NCI-H2227 treated with DMSO at 0.1 percent for 48 hours (cell line): ENCODE measurements around the gene KCNC3.
"Not testable (repeated sequence)": the region's sequence is repeated elsewhere in the genome, so short reads cannot be mapped to it uniquely, and the experiment has no call there.

Experiments used
- DNase-seq: peaks from one replicate; lab custom pipeline; 2025; lab: John Stamatoyannopoulos, UW

Gene KCNC3

DNA sequence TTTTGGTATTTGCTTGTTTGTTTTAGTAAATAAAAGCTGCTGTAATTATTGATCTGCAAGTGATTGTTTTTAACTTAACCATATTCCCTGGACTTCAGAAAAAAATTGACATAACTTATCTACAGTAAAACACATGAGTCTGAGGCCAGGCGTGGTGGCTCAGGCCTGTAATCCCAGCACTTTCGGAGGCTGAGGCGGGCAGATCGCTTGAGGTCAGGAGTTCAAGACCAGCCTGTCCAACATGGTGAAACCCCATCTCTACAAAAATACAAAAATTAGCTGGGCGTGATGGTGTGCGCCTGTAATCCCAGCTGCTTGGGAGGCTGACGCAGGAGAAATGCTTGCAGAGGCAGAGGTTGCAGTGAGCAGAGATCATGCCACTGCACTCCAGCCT lies 24.3 kb upstream of the KCNC3 start:
- not testable (repeated sequence) for DNase-seq

DNA sequence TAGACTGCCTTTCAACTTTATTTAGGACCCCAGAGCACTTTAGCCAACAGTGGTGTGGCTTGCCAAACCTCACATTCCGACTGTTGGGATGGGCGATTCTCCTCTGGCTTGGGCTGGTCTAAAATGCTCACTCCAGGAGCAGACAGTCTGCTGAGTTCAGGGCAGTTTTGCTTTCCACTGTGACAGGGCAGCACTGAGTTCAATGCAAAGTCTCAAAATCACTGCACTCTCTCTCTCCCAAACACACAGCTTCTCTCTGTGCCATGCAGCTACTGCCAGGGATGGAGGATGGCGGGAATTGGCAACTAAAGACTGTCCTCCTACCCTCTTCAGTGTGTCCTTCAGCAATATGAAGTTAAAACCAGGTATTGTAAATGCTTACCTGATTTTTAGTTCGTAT lies 23.1 kb upstream of the KCNC3 start:
- no peak for DNase-seq

DNA sequence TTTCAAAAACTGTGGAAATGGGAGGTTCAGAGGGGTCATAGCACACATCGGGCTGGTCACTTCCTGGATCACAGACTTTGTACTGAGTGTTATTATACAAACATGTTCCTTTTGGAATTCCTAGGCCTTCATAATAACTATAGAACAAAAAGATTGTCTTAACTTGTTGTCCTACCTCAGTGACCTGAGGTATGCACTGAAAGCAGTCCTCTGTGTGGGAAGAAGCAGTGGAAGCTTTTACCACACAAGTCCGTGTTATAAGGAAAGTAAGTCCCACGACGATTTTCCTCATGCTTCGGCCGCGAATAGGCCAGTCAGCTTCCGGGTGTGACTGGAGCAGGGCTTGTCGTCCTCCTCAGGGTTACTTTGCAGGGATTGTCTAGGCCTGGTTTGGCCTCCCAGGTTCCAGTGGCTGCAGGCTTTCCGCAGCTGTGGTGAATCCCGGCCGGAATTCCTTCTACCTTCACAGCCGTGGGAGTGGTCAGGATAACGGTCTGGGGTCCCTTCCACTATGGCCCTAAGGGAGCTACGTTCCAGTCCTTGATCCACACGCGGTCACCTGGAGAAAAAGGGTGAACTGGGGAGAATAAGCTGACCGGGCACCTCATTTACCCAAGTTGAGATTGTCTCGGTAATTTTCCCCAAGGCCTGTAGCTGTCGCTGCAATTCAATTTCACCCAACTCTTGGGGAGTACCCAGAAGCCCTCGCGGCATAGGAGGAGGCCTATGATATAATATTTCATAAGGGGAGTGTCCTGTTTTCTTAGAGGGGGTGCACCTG lies 20.3 kb upstream of the KCNC3 start:
- no peak for DNase-seq

DNA sequence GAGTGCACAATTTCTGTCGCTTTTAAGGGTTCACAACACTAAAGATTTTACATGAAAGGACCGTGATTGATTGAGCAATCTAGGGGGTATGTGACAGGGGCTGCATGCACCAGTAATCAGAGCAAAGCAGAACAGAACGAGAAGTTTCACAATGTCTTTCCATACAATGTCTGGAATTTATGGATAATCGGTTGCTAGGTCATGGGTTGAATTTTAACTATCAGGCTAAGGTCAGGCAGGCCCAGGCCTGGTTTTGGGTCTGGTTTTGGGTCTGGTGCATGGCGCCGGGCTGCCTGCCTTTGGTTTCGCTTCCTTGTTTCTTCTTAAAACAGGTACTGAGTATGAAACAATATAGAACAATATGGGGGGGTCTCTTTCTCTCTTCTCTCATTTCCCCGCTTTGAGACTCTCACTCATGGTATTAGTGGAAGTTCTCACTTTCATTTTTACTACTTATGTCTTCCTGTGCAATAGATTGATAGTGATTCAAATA lies 18.0 kb upstream of the KCNC3 start:
- not testable (repeated sequence) for DNase-seq

DNA sequence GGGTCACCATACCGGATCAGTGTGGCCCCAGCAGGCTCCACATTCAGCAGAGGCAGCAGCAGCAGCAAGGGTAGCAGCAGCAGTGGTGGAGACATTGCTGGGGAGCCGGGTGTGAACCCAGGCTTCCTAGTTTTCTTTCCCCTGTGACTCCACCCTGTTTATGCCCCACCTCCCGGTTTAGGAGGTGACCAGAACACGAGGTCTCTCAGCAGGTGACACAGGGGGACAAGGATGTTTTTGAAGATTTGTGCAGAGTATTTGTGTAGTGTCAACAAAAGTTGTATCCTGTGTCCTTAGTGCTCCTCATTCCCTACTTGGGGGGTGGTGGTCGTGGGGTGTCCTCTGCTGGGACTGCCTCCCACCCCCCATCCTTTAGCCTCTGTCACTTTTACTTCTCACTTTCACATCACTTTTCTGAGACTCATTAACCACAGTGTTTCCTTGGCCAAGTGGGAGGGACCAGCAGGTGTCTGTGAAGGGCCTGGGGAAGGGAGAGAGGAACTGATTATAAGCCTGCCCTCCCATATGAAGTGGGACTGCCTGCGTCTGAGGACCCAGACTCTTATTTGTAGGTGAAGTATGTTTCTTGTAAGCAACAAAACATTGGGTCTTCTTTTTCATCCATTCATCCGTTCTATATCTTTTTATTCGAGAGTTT lies 15.6 kb upstream of the KCNC3 start:
- DNase-seq, result no peak

DNA sequence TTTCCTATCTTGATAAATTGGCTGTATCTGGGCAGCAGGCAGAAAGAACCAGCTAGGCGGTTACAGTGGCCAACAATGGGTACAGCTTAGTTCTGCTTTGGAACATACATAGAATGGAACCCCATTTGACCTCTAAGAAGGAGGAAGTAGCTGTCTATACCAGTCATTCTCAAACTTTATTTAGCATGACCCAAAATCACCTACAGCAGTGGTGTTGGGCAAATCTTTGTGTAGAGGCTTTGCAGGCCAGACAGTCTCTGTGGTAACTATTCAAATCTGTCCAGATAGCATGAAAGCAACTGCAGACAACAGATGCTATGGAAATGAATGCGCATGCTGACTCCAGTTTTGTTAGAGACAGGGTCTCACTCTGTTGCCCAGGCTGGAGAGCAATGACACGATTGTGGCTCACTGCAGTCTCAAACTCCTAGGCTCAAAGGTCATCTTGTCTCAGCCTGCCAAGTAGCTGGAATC lies 12.0 kb upstream of the KCNC3 start:
- no peak for DNase-seq

DNA sequence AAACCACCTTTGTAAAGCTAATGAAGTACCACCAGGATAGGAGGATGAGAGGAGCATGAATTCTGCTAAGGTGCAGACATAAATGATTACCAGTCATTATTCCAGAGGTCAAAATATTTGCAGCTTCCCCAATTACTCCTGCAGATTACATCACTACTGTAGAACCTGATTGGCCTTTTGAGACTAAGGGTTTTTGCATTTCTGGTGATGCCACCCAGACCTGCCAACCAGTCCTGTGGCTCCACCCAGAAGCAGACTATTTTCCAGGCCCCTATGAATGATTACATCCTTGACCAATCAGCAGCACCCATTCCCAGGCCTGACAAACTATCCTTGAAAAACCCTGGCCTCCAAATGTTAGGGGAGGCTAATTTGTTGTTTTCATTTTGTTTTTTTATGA lies 11.2 kb upstream of the KCNC3 start:
- no peak for DNase-seq

DNA sequence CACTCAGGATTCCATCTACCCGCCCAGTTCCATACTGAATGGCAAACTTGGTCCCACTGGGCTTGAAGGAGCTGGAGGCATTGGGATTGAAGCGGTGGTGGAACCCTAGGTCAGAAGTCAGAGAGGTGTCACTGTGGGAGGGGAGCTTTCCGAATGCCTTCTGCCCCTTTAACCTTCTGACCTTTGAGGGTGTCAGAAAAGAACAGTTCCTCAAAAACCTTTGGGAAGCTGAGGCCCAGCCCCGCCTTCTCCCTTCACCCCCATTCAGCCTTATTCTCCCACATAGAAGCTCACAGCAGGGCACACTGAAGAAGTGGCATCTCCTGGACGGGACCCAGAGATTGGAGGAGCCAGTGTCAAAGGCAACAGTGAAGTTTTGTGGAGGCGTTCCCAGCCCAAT lies 7.9 kb upstream of the KCNC3 start:
- not testable (repeated sequence) for DNase-seq

DNA sequence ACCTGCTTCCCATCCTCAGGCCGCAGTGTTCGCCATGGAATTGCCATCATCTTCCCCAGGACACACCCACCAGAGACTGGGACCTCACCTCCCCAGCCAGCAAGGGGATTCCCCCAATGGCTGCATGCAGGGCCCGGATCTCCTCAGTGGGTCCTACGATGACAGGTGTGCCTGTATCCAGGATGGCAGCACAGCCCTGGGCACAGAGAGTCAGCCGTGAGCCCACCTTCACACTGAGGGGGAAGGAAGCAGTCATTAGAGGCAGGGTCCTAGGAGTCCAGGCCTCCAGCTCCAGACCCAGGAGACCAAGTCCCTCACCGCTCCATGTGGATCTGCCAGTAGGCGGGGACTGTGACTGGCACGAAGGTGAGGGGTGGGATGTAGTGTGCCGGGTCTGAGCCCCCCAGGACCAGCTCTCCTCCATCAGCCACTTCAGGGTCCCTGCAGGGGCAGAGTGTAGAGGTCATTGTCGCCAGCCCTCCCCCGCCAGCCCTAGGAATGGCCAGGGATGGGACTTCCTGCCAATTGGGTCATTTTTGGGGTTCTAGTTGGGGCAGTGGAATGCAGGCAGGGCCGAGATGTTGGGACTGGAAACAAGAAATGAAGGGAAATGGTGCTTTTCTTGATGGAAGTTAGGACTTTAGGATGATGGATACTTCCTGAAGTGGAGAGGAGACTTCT lies 5.7 kb upstream of the KCNC3 start:
- DNase-seq, result no peak

DNA sequence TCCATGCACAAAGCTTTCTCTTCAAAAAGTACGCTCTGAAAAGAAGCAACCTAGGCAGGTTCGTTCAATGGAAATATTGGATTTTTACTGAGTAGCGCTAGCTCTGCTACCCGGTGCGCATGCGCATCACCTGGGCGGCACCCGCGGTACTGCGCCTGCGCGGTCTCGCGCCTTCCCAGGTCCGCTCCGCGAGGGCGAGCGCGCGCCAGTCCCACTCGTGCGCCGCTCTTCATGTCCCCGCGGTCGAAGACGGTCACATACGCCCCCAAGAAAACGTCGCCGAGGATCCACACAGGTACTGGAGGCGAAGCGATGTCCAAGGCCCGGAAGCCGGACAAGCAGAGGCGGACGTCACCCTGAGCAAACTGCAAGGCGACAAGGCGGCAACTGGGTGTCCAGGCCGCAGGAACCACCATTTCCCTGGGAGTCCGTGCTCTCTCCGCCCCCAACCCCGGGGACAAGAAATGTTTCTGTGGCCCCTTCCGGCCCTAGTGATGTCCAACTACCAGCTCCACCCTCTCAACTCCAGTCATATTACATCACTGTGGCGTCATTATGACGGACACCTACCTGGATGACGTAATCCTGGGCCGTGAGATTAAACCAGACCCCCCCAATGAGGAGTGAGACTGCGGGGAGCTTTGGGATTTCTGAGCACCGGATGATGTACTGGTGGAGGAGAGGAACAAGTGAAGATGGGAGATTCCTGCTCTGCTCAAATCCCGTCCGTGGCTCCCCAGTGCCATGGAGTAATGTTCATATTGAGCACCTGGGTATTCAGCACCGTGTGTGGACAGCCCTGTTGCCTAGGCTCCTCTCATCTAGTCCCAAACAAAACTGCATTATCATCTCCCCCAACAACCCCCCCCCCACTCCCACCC lies 4.8 kb upstream of the KCNC3 start:
- peak; percentile 96 for DNase-seq

DNA sequence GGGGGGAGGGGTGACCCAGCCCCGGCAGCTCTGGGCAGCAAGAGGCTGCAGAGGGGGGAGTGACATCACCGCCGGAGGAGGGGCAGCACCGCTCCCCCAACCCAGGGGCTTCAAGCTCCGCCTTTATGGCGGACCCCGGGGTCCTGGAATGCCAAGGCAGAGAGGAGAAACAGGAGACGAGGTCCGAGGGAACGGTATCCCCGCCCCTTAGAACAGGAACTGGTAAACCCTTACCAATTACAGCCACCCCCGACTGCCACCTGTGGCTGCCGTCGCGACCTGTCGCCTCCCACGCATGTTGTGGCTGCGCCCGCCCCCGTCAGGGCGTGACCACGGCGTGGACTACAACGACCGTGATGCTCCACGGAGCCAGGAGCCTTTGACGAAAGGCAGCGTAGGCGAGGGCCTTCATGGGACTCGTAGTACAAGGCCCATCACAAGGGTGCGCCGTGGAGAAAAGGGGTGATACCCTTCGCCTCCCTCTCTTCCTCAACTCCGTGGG lies 4.1 kb upstream of the KCNC3 start:
- peak; percentile 96 for DNase-seq

DNA sequence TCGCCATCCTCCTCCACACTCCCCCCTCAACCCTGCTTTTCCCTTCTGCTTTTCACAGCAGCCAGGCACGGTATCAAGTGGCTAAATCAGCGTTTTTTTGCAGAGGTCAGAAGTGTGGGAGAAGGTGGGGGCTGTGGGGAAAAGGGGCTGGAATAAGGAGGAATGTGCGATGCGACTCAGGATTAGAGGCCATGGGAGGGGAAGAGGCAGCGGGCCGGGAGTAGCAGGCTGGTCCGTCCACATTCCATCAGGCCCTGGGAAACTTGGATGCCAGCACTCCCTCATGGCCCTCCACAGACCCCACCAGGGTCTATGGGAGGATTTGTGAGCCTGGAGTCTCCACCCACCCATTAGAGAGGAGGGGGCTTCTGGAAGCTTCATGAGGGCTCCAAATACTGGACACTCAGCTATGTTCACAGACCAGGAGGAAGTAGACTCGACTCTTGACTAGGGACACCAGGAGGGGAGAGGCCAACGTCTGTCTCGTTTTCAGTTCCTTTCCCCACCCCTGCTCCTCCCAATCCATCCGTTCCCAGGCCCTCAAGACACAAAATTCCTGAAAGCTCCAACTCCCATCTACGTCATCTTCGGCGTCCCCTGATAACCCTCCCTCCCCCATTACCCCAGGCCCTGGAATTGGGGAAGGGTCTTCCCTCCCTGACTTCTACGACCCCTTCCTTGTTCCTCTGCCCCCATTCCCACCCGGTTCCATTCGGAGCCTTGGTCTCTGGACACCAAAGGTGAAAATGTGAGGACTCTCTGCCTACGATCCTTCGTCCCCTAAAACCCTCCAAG lies 3.3 kb upstream of the KCNC3 start:
- DNase-seq, result peak; percentile 3

DNA sequence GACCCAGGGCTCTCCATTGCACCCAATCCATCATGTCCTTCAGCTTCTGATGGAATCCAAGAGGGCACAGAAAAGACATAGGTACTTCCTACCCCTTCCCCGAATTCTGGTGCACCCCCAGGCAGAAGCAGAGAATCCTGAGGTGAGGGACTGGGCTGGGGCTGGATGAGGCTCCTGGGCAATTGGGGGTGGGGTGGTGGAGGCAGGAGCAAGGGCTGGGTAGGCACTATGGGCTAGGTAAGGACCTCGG lies 2.7 kb upstream of the KCNC3 start:
- DNase-seq, result no peak

DNA sequence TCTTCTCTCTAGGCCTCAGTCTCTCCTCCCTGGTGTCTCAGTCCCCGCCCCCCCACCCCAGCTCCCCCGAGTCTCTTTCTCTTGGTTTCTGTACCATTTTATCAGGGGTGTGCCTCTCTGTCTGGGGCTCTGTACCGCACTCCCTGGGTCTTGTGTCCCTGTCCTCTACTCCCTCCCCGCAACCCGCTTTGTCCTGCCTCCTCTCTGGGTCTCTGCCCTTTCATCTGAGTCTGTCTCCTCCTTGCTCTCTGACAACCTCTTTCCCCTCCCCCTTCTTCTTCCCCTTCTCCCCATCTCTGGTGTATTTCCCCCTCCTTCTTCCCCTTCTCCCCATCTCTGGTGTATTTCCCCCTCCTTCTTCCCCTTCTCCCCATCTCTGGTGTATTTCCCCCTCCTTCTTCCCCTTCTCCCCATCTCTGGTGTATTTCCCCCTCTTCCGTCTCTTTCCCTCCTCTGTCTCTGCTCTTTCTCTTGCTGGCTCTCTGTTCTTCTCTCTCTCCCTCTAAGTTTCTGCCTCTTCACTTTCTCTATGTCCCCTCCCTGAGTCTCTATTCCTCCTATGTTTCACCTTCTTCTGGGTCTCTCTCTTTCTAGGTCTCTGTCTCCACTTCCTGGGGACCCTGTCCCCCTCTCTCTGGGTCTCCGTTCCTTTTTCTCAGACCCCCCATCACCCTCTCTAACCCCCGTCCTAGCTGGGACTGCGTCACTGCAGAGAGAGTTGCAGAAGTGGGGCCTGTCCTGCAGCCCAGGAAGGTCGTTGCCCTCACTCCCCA lies 2.2 kb upstream of the KCNC3 start:
- DNase-seq, result no peak

DNA sequence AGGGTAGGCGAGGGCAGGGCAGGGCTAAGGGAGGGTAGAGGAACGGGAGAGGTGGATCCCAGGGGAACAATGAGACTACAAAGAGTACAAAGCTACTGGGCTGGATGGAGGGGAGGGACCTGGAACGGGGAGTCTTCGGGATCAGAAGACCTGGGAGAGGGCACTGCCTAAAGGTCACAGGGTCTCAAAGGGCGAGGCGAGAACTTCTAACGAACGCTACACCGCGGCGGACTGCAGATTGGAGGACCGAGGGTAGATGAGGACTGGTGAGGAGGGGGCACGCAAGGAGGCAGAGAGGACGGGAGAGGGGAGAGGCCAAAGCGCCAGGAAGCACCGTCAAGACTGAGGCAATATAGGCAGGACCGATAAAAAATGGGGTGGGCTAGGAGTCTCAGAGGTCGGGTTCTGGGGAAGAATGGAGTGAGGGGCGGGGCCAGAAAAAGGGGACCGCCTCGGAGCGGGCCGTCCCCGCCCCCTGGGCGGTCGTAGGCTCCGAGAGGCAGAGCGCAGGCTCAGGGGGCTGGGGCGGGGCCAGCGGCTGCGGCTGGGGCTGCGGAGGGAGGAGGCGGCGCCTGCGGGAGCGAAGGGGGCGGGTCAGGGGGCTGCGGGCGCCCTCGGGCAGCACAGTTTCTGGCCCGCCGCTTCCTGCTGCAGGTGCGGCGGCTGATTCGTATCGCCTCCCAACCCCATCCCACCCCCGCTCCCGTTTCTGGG lies 1.3 kb upstream of the KCNC3 start:
- DNase-seq, result peak; percentile 88

DNA sequence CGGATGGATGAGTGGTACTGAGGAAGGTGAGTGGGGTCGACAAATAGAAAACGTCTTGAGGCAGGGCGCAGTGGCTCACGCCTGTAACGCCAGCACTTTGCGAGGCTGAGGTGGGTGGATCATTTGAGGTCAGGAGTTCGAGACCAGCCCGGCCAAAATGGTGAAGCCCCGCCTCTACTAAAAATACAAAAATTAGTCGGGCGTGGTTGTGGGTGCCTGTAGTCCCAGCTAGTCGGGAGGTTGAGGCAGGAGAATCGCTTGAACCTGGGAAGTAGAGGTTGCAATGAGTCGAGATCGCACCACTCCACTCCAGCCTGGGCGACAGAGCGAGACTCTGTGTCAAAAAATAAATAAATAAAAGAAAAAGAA lies 733 bp upstream of the KCNC3 start:
- not testable (repeated sequence) for DNase-seq

DNA sequence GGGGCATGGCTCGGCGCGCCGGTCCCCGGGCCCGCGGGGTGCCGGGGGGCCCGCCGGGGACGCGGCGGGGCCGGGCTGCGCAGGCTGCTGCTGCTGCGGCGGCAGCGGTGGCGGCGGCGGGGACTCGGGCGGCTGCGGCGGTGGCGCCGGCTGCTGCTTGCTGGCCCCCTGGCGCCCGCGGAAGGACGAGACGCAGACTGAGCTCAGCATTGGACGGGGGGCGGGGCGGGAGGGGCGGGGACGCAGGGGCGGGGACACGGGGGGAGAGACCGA lies 368 bp downstream of the KCNC3 start:
- DNase-seq, result no peak

DNA sequence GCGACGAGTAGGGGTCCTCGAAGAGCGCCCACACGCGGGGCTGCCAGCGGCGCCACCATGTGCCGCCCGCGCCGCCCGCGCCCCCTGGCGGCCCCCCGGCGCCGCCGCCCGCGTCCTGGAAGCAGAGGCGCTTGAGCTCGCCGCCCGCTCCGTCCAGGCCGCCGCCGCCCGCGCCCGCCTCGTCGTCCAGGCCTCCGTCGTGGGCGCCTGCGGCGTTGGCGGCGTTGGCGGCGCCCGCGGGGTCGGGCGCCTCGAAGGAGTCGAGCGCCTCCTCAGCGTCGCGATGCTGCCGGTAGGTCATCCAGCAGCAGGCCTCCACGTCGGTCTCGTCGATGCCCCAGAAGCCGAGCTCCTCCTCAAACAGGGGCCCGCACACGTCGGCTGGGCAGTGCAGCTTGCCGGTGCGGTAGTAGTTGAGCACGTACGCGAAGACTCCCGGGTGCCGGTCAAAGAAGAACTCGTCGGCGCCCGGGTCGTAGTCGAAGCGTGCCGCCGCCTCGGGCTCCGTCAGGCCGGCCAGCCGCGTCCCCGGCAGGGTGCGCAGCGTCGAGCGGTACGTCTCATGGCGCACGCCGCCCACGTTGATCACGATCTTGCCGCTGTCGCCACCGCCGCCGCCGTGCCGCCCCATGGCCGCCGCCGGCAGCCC lies 829 bp downstream of the KCNC3 start:
- DNase-seq, result no peak

DNA sequence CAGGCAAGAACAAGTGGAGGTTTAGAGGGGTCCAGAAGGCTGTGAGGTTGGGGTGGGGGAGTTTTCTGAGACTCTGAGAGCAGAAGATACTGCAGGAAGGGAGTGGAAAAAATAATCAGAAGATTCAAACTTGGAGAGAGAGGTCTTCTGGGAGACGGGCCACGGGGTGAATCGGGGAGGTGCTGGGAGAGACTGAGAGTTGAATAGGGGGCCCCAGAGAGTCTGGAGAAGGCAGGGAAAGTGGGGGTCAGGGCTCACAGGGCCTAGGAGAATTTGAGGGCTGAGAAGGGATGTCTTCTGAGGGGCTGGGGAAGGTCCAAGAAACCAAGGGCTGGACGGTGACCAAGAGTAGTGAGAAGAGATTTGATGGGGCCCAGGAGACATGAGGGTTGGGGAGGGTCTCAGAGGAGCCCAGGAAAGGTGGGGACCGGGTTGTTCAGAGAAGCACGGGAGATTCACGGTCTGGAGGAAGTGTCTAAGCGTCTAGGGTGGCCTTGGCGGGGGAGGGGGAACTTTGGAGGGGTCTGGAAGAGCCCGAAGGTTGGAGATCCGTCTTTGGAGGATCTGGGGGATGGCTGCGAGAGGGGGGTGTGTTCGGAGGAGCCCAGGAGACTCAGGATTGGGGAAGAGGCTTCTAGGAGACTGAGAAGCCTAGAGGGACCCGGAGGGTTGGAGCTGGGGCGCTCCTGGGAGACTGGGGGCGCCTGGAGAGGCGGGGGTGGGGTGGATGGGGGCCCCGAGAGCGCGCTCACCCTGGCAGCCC lies 1.5 kb downstream of the KCNC3 start:
- DNase-seq, result no peak
